Smooth muscle cell of bladder (primary cell): ENCODE results near the gene BRD8. TPM values are rescaled to one million over a fixed set of nuclear protein-coding genes. Genes with fewer than 3 reads are reported as not detected.

Source experiments
- total RNA-seq: library from RNA; depleted of rRNA; stranded (reverse); fragments of >200 nt; gene quantifications from 2 replicates; pipeline ENCODE4 v1.2.3, GENCODE V29; 2014

Gene BRD8, protein sequence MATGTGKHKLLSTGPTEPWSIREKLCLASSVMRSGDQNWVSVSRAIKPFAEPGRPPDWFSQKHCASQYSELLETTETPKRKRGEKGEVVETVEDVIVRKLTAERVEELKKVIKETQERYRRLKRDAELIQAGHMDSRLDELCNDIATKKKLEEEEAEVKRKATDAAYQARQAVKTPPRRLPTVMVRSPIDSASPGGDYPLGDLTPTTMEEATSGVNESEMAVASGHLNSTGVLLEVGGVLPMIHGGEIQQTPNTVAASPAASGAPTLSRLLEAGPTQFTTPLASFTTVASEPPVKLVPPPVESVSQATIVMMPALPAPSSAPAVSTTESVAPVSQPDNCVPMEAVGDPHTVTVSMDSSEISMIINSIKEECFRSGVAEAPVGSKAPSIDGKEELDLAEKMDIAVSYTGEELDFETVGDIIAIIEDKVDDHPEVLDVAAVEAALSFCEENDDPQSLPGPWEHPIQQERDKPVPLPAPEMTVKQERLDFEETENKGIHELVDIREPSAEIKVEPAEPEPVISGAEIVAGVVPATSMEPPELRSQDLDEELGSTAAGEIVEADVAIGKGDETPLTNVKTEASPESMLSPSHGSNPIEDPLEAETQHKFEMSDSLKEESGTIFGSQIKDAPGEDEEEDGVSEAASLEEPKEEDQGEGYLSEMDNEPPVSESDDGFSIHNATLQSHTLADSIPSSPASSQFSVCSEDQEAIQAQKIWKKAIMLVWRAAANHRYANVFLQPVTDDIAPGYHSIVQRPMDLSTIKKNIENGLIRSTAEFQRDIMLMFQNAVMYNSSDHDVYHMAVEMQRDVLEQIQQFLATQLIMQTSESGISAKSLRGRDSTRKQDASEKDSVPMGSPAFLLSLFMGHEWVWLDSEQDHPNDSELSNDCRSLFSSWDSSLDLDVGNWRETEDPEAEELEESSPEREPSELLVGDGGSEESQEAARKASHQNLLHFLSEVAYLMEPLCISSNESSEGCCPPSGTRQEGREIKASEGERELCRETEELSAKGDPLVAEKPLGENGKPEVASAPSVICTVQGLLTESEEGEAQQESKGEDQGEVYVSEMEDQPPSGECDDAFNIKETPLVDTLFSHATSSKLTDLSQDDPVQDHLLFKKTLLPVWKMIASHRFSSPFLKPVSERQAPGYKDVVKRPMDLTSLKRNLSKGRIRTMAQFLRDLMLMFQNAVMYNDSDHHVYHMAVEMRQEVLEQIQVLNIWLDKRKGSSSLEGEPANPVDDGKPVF
- 28.0 and 28.4 TPM in 2 replicates for total RNA-seq

DNA sequence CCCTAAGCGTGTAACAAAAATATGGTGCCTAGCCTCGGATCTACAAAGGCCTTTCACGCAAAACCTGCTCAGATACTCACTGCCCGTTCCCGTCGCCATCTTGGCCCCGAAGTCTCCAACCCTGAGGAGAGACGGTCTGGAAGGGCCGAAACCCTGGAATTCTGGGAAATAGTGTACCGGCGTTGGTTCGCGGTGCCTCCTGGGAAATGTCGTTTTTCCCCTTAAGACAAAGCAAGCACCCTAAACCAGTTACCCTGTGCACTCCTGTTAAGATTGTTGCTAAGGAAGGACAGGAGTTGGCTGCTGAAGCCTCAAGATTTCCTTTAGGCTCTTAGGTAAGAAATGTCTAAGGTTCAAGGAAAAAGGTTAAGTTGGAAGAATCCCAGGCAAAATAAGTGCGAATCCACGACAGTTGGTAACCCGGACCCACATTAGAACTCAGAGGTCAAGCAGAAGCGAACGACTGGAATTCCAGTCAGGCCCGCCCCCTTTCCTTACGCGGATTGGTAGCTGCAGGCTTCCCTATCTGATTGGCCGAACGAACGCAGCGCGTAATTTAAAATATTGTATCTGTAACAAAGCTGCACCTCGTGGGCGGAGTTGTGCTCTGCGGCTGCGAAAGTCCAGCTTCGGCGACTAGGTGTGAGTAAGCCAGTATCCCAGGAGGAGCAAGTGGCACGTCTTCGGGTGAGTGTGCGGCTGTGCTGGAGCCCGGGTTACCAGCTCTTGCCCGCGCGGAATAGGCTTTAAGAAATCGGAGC is at the start of gene BRD8, which contains the start of gene KIF20A:
TSS of gene BRD8 (minus strand) at position 115 of the 761 bp plus-strand sequence. CDS start at position 99, 16 bp downstream.
TSS of gene KIF20A (plus strand) at position 597 of the 761 bp plus-strand sequence. CDS start 569 bp downstream, outside the sequence.

DNA sequence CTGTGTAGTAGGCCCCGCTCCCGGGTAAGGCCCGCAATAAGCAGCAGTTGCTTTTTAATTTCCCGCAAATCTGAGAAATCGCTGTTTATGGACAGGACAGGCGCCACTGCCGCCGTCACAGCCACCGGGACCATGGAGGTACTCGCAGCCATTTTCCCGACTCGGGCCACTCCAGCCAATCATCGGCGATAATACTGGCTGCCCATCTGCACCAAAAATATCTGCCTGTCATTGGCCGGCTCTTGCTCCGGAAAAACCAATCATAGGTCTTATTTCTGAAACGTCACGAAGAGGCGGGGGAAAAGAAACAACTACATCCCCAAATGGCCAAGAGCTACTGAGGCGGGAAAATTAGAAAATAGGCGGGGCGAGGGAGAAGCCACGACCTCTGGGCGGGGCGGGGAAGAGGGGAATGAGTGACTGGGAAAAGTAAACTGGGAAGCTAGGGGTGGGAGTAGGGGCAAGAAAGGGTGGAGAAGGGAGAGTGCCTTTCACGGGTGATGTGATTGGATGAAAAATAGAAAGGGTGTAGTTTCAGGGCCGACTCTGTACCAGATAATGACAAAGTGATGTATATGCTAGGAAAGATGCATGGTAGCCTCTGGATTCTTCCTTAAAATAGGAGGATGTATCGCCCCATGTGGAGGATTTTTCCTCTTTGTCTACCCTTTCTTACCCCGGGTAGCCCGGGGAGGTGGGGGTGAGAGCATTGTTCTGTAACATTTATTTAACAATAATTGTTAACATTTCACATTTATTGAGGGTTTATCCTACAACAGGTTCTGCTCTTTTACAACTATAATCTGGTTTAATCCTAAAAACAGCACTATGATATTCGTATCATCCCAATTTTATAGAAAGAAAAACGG is 35.0 kb upstream of the BRD8 start, which contains the start of gene CDC23:
TSS of gene CDC23 (minus strand) at position 163 of the 869 bp plus-strand sequence. CDS start at position 152, 11 bp downstream.

DNA sequence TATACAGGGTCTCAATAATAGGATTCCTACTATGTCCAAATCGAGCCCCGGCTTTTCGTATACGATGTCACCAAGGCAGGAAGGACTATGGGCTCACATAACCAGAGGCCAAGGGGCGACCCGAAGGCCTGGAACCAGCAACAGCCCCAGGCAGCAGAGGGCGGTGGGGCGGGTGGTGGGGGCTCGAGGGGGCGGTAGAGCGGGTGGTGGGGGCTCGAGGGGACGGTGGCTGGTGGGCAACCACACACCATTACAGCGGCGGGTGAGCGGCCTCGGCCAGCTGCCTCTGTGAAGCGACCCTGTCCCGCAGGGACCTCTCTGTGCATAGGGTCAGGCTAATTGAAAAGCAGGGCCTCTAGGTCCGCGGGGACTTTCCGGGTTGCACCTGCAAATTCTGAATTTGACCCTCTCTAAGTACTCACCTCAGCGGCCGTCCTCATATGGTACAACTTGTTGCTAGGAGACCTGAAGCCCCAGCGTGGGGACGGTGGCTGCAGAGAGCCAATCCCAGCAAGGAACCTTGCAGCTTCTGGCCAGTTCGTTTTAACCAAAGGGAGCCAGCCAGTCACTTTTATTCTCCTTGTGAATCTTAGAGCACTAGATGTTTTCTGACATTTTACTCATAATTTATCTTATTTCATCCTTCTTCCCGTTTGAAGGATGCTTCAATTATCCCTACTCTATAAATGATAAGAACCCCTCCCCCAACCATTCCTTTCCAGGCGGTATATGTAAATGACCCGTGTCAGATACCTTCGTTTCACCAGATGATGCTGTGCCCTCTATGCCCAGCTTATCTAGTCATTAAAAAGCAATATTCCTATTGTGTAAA is 39.3 kb downstream of the BRD8 start, which contains the start of gene NME5:
TSS of gene NME5 (minus strand) at position 480 of the 832 bp plus-strand sequence. CDS start 648 bp downstream, outside the sequence.

Other genes starting within 250 kb of the BRD8 start
- 9.1 and 13.1 TPM in 2 replicates for gene FAM13B, start 145.6 kb downstream of the BRD8 start, total RNA-seq
- not detected in 2 replicates for gene WNT8A, start 94.6 kb downstream of the BRD8 start, total RNA-seq
- gene NME5, start 39.2 kb downstream of the BRD8 start, total RNA-seq = 1.6 and 2.1 TPM in 2 replicates
- 8.8 and 9.1 TPM in 2 replicates for gene KIF20A, start 482 bp upstream of the BRD8 start, total RNA-seq
- gene CDC23, start 34.7 kb upstream of the BRD8 start, total RNA-seq = 19.1 and 20.3 TPM in 2 replicates
- gene GFRA3, start 96.0 kb upstream of the BRD8 start, total RNA-seq = not detected in 2 replicates
- 0.55 and 1.1 TPM in 2 replicates for gene CDC25C, start 153.2 kb upstream of the BRD8 start, total RNA-seq
- 23.8 and 27.4 TPM in 2 replicates for gene FAM53C, start 159.6 kb upstream of the BRD8 start, total RNA-seq
- 33.3 and 36.3 TPM in 2 replicates for gene KDM3B, start 174.1 kb upstream of the BRD8 start, total RNA-seq